Measurements from ENCODE around the gene TP53BP2. TPM values are rescaled to one million over a fixed set of nuclear protein-coding genes. Genes with fewer than 3 reads are reported as not detected.

The TP53BP2 gene
- total and polyA plus RNA-seq, 2 donors (not counting 3 experiments of a cell fraction or from before 2014, with no cell fraction given) = 21.9 to 51.9 TPM

DNA sequence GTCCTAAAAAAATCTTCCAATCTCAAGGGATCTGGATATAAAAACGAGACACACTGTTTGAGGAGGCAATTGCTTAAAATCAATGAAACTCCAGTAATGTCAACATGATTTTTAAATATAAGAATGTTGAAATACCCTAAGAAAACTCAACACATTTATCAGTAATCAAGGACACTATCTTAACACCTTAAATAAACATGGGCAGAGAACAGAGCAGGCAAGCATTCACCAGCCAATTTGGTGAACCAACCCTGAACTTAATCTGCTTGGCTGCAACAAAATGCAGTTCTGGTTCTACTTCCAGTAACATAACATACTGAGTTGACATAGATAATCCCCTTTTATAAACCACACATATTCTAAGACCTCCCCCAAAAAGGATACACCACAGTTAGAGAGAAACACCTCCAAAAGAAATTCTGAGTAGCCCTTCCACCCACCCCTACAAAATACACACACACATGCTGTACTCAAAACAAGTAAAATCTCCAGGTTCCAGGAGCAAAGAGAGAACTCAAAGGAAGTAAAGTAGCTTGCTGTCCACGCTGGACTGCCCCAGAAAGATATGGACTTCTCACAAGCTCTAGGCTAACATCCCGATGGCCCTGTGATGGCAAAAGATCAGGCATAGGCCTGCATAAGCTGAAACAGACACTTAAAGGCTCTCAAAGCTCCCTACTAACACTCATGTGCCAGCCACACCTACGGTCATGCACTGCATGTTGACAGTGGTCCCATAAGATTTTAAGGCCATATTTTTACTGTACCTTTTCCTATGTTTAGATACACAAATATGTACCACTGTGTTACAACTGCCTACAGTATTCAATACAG is 30.5 kb downstream of the TP53BP2 start:
- dilution Hi-C loops (cut with MboI; ENCODE audit: extremely low pct_ligation_motif_present, low sequenced_read_pairs) = no loop called here
- Histone ChIP-seq H3K9me3 (replicated peaks; ENCODE audit: control insufficient read depth, insufficient read depth, low read length) (no peaks in the 10 kb centered on the region), H4K20me1 (replicated peaks; ENCODE audit: control insufficient read depth, extremely low read depth, insufficient read depth, low read length) (no peaks in the 10 kb centered on the region), H3K27me3 (ENCODE audit: control insufficient read depth in 2 of 2, insufficient read depth in 2 of 2, low read length in 2 of 2) (no peaks in the 10 kb centered on the region), H3K4me1 (ENCODE audit: control insufficient read depth, extremely low read depth, insufficient read depth, low read length) (peaks cover 10% of the 10 kb centered on the region), H3K79me2 (ENCODE audit: control insufficient read depth, insufficient read depth, low read length) (peaks cover 18% of the 10 kb centered on the region), H3K27ac (ENCODE audit: insufficient read depth, low read depth, low read length) (no peak overlapping the region), H3K4me2 (ENCODE audit: insufficient read depth, low read length) (no peak overlapping the region), H2AFZ (ENCODE audit: low read depth, low read length) (no peak overlapping the region), H3K4me3 (replicated peaks in 1 of 3; ENCODE audit: insufficient read depth in 1 of 3, low read depth in 1 of 3, low read length in 3 of 3) (no peak overlapping the region), H3K9me1 (replicated peaks; ENCODE audit: control insufficient read depth, extremely low read depth, insufficient read depth, low read length) (peaks cover 2% of the 10 kb centered on the region), H3K9ac (replicated peaks; ENCODE audit: extremely low read depth, insufficient read depth, low read length) (no peak overlapping the region), H3K36me3 (ENCODE audit: control insufficient read depth in 2 of 2, extremely low read depth in 1 of 2, insufficient read depth in 2 of 2, low read length in 2 of 2) (peaks cover 5 to 8% of the 10 kb centered on the region in 2 experiments)
- ChIA-PET CTCF (interaction anchor here (0.9 kb wide), 1 partner anchor 31 kb away, joined by 3 read pairs; no protein-coding TSS in a partner anchor), POLR2A (no interaction called here)
- intact Hi-C loops (cut with micrococcal nuclease) = no loop called here
- FAIRE-seq = no peak
- BruUV-seq (replicated peaks) = no TSS peak
- DNase-seq (ENCODE audit: low read depth, low spot score) = no peak
- TF ChIP-seq POLR2A (IDR thresholded peaks at IDR 0.05; ENCODE audit: low read depth, low read length) (no peak), EZH2 (IDR thresholded peaks at IDR 0.05; ENCODE audit: borderline replicate concordance, low read depth, low read length, severe bottlenecking) (no peak), JUN (IDR thresholded peaks at IDR 0.05; ENCODE audit: borderline replicate concordance, insufficient read depth, insufficient read length, low read depth) (no peak), FOS (IDR thresholded peaks at IDR 0.05; ENCODE audit: borderline replicate concordance, insufficient read depth, low read length) (no peak), MYC (IDR thresholded peaks at IDR 0.05; ENCODE audit: low read depth, low read length) (no peak), POLR2AphosphoS5 (IDR thresholded peaks at IDR 0.05; ENCODE audit: insufficient read depth, low read depth, low read length) (no peak), GATA2 (IDR thresholded peaks at IDR 0.05; ENCODE audit: insufficient read depth, insufficient read length, low read depth, low read length) (no peak)
- TF ChIP-seq, protein P1, sequence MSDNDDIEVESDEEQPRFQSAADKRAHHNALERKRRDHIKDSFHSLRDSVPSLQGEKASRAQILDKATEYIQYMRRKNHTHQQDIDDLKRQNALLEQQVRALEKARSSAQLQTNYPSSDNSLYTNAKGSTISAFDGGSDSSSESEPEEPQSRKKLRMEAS (IDR thresholded peaks at IDR 0.05; ENCODE audit: insufficient read depth, insufficient read length) = no peak
- TF ChIP-seq, protein P2, sequence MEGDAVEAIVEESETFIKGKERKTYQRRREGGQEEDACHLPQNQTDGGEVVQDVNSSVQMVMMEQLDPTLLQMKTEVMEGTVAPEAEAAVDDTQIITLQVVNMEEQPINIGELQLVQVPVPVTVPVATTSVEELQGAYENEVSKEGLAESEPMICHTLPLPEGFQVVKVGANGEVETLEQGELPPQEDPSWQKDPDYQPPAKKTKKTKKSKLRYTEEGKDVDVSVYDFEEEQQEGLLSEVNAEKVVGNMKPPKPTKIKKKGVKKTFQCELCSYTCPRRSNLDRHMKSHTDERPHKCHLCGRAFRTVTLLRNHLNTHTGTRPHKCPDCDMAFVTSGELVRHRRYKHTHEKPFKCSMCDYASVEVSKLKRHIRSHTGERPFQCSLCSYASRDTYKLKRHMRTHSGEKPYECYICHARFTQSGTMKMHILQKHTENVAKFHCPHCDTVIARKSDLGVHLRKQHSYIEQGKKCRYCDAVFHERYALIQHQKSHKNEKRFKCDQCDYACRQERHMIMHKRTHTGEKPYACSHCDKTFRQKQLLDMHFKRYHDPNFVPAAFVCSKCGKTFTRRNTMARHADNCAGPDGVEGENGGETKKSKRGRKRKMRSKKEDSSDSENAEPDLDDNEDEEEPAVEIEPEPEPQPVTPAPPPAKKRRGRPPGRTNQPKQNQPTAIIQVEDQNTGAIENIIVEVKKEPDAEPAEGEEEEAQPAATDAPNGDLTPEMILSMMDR (IDR thresholded peaks at IDR 0.05; ENCODE audit: extremely low read depth in 1 of 2, insufficient read depth in 1 of 2, low read depth in 1 of 2, low read length in 2 of 2) = no peak
